ENCODE data around the gene TNFRSF21. TPM values are rescaled to one million over a fixed set of nuclear protein-coding genes. Genes with fewer than 3 reads are reported as not detected.

The TNFRSF21 gene
- total RNA-seq, 2 donors from 2014 or later = 7.3 to 15.3 TPM

DNA sequence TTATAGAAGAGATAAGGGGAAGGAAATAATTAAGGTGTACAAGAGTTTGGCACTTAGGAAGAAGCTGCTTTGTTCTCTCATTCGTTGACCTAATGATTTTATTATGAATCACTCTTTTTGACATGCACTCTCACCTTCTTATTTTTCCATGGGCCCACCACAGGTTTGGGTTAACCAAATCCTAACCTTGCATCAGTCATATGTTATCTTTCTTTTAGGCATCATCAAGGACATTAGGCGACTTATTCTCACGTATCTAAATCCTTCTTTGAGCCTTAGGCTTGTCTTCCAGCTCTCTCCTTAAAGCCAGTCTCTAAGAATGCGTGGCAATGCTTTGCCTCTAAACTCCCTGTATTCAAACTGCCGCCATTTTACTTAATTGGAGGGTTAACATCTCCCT is 58.3 kb downstream of the TNFRSF21 start:
- TF ChIP-seq, protein P1, sequence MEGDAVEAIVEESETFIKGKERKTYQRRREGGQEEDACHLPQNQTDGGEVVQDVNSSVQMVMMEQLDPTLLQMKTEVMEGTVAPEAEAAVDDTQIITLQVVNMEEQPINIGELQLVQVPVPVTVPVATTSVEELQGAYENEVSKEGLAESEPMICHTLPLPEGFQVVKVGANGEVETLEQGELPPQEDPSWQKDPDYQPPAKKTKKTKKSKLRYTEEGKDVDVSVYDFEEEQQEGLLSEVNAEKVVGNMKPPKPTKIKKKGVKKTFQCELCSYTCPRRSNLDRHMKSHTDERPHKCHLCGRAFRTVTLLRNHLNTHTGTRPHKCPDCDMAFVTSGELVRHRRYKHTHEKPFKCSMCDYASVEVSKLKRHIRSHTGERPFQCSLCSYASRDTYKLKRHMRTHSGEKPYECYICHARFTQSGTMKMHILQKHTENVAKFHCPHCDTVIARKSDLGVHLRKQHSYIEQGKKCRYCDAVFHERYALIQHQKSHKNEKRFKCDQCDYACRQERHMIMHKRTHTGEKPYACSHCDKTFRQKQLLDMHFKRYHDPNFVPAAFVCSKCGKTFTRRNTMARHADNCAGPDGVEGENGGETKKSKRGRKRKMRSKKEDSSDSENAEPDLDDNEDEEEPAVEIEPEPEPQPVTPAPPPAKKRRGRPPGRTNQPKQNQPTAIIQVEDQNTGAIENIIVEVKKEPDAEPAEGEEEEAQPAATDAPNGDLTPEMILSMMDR (IDR thresholded peaks at IDR 0.05) = no peak
- no peaks in the 10 kb centered on the region for H3K36me3 ChIP-seq
- DNase-seq (ENCODE audit: low spot score) (no peak), ATAC-seq (ENCODE audit: insufficient number of reproducible peaks, low FRiP score, low read depth) (no peak)
- H3K4me3 ChIP-seq = no peak overlapping the region
- H3K27me3 ChIP-seq (replicated peaks; ENCODE audit: insufficient read depth) = no peaks in the 10 kb centered on the region
- H3K9me3 ChIP-seq = no peaks in the 10 kb centered on the region
- H3K27ac ChIP-seq = no peak overlapping the region
- no peaks in the 10 kb centered on the region for H3K4me1 ChIP-seq (ENCODE audit: control insufficient read depth in 1 of 2, low read depth in 2 of 2)

- no peak overlapping the region for H3K4me3 ChIP-seq
- no peak overlapping the region for H3K27ac ChIP-seq
- ATAC-seq (ENCODE audit: insufficient number of reproducible peaks, low FRiP score, low read depth) (no peak), DNase-seq (ENCODE audit: low spot score) (no peak)
- H3K9me3 ChIP-seq = no peaks in the 10 kb centered on the region
- no peaks in the 10 kb centered on the region for H3K27me3 ChIP-seq (replicated peaks; ENCODE audit: insufficient read depth)
- H3K36me3 ChIP-seq = no peaks in the 10 kb centered on the region
- H3K4me1 ChIP-seq (ENCODE audit: control insufficient read depth in 1 of 2, low read depth in 2 of 2) = no peaks in the 10 kb centered on the region
- TF ChIP-seq, protein P1 (IDR thresholded peaks at IDR 0.05) = no peak
Measured at GRCh38 chr6:47250302-47250701, 59.4 kb downstream of the TNFRSF21 start.

DNA sequence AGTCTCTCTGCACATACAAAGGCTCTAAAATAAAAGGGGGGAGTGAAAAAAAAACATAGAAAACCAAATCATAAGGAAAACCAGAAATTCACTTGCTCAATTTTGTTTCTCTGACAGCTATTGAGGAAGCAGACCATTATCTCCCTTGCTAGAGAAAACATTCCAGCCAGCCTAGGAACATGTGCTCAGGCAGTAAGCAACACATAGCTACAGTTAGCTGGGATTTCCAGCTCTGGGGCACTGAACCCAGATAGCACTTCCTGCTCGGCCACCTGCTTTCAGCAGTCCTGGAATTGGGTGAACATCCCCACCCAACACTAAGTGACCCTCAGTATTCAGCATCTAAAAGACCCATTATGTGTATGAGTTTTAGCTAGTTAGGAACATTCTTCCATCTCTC is 61.3 kb downstream of the TNFRSF21 start:
- Histone ChIP-seq H3K27ac (no peak overlapping the region), H3K9me3 (no peaks in the 10 kb centered on the region), H3K4me3 (no peak overlapping the region), H3K36me3 (no peaks in the 10 kb centered on the region), H3K4me1 (ENCODE audit: control insufficient read depth in 1 of 2, low read depth in 2 of 2) (no peaks in the 10 kb centered on the region), H3K27me3 (replicated peaks; ENCODE audit: insufficient read depth) (no peaks in the 10 kb centered on the region)
- ATAC-seq (ENCODE audit: insufficient number of reproducible peaks, low FRiP score, low read depth) = no peak
- TF ChIP-seq, protein P1 (IDR thresholded peaks at IDR 0.05) = no peak
- no peak for DNase-seq (ENCODE audit: low spot score)

DNA sequence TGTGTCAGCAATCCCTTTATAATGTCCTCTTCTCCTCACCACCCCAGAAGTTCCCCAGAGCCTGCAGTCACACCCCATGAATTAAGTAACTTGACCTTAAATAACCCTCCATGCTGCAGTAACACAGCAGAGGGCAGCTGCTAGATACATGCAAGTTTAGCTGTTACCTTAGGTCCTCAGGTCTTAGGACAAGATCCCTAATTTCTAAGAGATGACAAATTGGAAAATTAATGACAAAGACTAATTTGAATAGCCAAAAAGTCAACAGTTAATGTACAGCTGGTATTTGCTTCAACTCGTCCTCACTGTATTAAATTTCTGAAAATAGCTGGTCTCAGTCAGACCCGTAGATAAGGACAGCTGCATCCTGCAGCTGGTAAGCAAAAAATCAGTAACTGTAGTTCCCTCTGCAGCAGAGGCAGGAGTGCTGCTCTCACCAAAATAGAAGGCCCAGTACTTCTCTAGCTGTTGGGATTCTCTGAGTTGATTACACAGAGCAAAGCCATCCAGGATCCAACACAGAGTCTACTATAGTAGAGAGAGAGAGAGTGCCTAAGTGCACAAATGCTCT is 62.4 kb downstream of the TNFRSF21 start:
- ATAC-seq (ENCODE audit: insufficient number of reproducible peaks, low FRiP score, low read depth) (no peak), DNase-seq (ENCODE audit: low spot score) (no peak)
- TF ChIP-seq, protein P1 (IDR thresholded peaks at IDR 0.05) = no peak
- no peaks in the 10 kb centered on the region for H3K4me1 ChIP-seq (ENCODE audit: control insufficient read depth in 1 of 2, low read depth in 2 of 2)
- H3K4me3 ChIP-seq = no peak overlapping the region
- H3K27ac ChIP-seq = no peak overlapping the region
- H3K27me3 ChIP-seq (replicated peaks; ENCODE audit: insufficient read depth) = no peaks in the 10 kb centered on the region
- no peaks in the 10 kb centered on the region for H3K36me3 ChIP-seq
- H3K9me3 ChIP-seq = no peaks in the 10 kb centered on the region

DNA sequence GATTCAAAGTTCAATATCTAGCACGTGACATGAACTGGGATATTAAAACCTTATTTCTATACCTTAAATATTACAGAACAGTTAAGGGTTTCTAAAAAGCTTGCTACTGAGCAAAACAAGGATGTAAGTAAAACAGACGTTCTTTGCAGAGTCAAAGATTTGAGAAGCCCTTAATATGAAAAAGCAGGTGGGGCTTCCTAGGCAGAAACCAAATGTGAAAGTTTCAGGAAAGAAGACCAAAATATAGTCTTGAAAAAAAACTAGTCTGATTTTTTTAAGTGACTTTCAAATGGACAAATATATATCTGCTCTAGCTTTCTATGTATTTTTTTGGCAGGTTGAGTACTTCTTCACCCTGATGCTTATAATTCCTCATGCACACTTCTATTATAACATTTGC is 63.2 kb downstream of the TNFRSF21 start:
- ATAC-seq (ENCODE audit: insufficient number of reproducible peaks, low FRiP score, low read depth) (no peak), DNase-seq (ENCODE audit: low spot score) (no peak)
- Histone ChIP-seq H3K27me3 (replicated peaks; ENCODE audit: insufficient read depth) (no peaks in the 10 kb centered on the region), H3K36me3 (no peaks in the 10 kb centered on the region), H3K27ac (no peak overlapping the region), H3K4me1 (ENCODE audit: control insufficient read depth in 1 of 2, low read depth in 2 of 2) (no peaks in the 10 kb centered on the region), H3K4me3 (no peak overlapping the region), H3K9me3 (no peaks in the 10 kb centered on the region)
- TF ChIP-seq, protein P1 (IDR thresholded peaks at IDR 0.05) = no peak

All from thoracic aorta (tissue), 2 donors.